ENCODE measurements around the gene LIMA1.

DNA sequence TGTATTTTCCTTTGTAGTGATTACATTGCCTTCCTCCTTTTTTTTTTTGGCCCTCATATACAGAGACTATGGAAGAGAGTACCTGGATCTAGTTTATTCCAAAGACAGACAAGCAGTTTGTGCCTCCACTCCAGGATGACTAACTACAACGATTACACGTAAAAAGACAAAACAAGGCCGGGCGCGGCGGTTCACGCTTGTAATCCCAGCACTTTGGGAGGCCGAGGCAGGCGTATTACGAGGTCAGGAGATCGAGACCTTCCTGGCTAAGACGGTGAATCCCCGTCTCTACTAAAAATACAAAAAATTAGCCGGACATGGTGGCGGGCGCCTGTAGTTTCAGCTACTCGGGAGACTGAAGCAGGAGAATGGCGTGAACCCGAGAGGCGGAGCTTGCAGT, 118.4 kb downstream of the LIMA1 start:
- no peak for TF ChIP-seq POLR2A (IDR thresholded peaks at IDR 0.05; ENCODE audit: low read length)
- TF ChIP-seq GATA1 (IDR thresholded peaks at IDR 0.05; ENCODE audit: low read depth, low read length): no peak

Data from erythroblast (primary cell).